Stimulated activated CD8-positive, alpha-beta memory T cell treated with anti-CD3 and anti-CD28 coated beads, Interleukin-4, amount 100 ng/mL, for 1 hour (primary cell): ENCODE data around the gene PDAP1.
"Not testable (repeated sequence)": the region's sequence is repeated elsewhere in the genome, so short reads cannot be mapped to it uniquely, and the experiment has no call there.

Source experiments
- DNase-seq, 2 donors: peaks; one replicate each; pipeline ENCODE4 v3.0.0-alpha.2; 2020; ENCODE audit warnings: low read depth in 2 of 2, low spot score in 1 of 2

Gene PDAP1

GRCh38 chr7:99428972-99429566, 20.7 kb upstream of the PDAP1 start:
- no peak for DNase-seq

- no peak for DNase-seq
Observed at GRCh38 chr7:99424932-99425730, 16.7 kb upstream of the PDAP1 start.

GRCh38 chr7:99422625-99423024, 14.2 kb upstream of the PDAP1 start:
- DNase-seq: no peak

GRCh38 chr7:99422186-99422585, 13.8 kb upstream of the PDAP1 start:
- DNase-seq: no peak

- DNase-seq: no peak
Observed at GRCh38 chr7:99420986-99421385, 12.6 kb upstream of the PDAP1 start.

- DNase-seq: no peak
Observed at GRCh38 chr7:99420213-99420612, 11.8 kb upstream of the PDAP1 start.

GRCh38 chr7:99419323-99420021, 11.1 kb upstream of the PDAP1 start:
- DNase-seq: no peak

GRCh38 chr7:99418260-99418659, 9.9 kb upstream of the PDAP1 start:
- DNase-seq: no peak

- not testable (repeated sequence) for DNase-seq
Observed at GRCh38 chr7:99415513-99416127, 7.2 kb upstream of the PDAP1 start.

GRCh38 chr7:99410635-99411034, 2.2 kb upstream of the PDAP1 start:
- DNase-seq: no peak

GRCh38 chr7:99409806-99410205, 1.4 kb upstream of the PDAP1 start:
- DNase-seq: no peak

- DNase-seq: no peak
Observed at GRCh38 chr7:99409192-99409572, 785 bp upstream of the PDAP1 start.

GRCh38 chr7:99407872-99408378, 472 bp downstream of the PDAP1 start:
- no peak for DNase-seq

GRCh38 chr7:99406557-99406956, 1.8 kb downstream of the PDAP1 start:
- DNase-seq: no peak

- no peak for DNase-seq
Observed at GRCh38 chr7:99404977-99405320, 3.4 kb downstream of the PDAP1 start.

GRCh38 chr7:99404235-99404976, 4.0 kb downstream of the PDAP1 start:
- DNase-seq: no peak

- DNase-seq: no peak
Observed at GRCh38 chr7:99403764-99404163, 4.6 kb downstream of the PDAP1 start.

- DNase-seq: no peak
Observed at GRCh38 chr7:99402854-99403253, 5.5 kb downstream of the PDAP1 start.

- no peak for DNase-seq
Observed at GRCh38 chr7:99399597-99399996, 8.8 kb downstream of the PDAP1 start.

GRCh38 chr7:99398891-99399445, 9.4 kb downstream of the PDAP1 start:
- DNase-seq: no peak
